Kidney glomerular epithelial cell (primary cell): Measurements from ENCODE around the gene IMPACT.
A peak's percentile ranks its signal among the peaks of the same experiment; 100 is the strongest.

Source experiments
- DNase-seq: peaks from one replicate; lab custom pipeline; 2025; lab: John Stamatoyannopoulos, UW

IMPACT gene, protein sequence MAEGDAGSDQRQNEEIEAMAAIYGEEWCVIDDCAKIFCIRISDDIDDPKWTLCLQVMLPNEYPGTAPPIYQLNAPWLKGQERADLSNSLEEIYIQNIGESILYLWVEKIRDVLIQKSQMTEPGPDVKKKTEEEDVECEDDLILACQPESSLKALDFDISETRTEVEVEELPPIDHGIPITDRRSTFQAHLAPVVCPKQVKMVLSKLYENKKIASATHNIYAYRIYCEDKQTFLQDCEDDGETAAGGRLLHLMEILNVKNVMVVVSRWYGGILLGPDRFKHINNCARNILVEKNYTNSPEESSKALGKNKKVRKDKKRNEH

DNA sequence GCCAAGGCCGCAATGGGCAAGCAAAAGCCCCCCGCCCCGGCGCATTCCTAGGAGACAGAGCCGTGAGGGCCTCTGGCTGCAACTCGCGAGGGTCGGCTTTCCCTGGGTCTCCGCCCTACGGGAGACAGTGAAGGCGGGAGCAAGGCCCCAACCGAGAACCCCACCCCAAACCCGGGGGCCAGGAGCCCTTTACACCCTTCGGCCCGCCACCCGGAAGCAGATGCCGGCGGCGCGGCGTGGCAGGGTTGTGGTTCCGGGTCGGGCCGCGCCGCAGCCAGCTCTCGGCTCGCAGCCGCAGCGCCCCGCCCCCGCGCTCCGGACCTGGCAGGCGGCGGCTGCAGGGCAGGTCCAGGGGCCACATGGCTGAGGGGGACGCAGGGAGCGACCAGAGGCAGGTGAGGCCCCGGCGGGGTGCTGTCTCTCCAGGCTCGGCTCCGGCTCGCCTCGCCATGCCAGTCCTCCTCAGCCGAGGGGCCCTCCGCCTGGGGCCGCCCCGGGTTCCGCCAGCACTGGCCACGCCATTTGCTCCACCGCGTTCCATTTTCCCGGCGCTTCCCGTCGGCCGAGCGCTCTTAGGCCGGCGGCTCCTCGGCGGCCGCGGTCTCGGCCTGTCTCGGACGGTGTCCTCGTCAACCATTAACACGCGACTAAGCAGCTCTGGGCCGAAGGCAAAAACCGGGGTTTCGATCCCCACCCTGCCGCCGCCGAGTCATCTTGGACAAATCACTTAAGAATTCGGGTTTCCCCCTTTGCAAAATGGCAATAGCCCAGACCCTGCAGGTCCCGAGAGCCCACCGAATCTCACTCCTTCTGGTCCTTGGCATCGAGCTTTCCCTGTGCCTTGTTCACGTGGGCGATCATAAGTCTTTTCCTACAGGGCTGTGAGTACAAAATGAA is at the start of gene IMPACT:
TSS of gene IMPACT (plus strand) at position 273 of the 897 bp plus-strand sequence. CDS start at position 360, 87 bp downstream.
- peak; percentile 71 for DNase-seq

DNA sequence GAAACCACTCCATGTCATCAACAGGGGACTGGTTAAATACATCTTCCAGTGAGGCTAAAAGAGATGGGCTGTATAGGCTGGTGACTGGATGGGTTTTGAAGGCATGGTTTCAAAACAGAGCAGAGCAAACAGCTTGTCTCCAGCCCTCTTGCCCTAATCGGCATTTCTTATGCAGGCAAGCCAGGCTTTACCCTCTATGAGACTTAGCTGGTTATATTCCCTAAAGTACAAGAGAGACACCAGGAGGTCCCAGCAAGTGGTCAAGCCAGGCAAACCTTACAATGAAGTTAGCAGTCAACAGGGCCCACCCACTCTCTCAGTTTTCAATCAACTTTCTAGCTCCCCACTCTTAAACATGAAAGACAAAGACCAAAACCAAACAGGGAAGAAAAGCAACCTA is 47.9 kb upstream of the IMPACT start:
- DNase-seq = no peak

DNA sequence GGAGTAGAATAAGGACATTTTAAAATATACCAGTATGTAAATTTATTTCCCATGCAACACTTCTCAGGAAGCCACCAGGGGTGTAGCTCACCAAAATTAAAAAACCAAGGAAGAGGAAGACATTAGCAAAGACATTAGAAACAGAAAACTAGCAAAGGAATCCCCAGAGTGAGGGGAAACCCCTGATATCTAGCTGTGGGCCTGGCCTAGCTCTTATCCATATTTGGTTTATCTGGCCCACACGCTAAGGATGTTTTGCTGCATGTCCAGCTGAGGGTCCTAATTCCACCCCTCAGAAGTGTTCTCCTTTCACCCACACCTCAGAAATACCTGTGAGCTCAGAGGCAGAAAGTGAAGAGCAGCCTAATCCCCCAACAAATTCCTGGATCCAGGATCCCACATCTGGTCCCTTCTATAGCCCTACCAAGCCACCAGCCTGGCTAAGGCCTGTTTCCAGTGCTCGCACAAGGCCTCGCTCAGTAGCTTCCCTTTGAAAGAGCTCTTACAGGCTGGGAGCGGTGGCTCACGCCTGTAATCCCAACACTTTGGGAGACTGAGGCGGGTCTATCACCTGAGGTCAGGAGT is 46.2 kb upstream of the IMPACT start:
- DNase-seq = no peak

GRCh38 chr18:24381126-24381525 is 45.3 kb upstream of the IMPACT start:
- DNase-seq = no peak

DNA sequence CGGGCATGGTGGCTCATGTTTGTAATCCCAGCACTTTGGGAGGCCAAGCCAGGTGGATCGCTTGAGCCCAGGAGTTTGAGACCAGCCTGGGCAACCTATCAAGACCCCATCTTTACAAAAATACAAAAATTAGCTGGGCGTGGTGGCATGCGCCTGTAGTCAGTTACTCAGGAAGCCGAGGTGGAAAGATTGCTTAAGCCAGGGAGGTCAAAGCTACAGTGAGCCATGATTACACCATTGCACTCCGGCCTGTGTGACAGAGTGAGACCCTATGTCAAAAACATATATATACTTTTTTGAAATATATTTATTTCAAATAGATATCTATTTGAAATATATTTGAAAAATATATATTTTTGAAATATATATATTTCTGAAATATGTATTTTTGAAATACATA is 39.8 kb upstream of the IMPACT start:
- no peak for DNase-seq

DNA sequence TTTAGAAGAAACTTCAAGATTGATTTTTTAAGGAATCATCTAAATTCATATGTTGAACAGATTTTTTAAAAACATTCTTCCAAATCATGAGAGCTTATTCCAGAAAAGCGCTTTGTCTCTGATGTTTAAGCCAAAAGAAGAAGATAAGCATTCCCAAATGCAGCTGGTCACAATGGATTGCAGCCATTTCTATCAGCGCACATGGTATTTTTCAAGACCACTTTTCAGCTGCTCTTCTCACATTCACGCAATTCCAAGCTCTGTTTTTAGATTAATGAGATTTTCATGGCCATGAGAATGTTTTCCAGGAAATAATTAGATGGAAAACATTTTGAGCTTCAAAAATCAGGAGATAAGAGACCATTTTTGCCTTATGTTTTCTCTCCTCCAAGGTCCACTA is 37.5 kb upstream of the IMPACT start:
- DNase-seq = no peak

GRCh38 chr18:24395049-24395795 is 31.2 kb upstream of the IMPACT start:
- peak; percentile 12 for DNase-seq

DNA sequence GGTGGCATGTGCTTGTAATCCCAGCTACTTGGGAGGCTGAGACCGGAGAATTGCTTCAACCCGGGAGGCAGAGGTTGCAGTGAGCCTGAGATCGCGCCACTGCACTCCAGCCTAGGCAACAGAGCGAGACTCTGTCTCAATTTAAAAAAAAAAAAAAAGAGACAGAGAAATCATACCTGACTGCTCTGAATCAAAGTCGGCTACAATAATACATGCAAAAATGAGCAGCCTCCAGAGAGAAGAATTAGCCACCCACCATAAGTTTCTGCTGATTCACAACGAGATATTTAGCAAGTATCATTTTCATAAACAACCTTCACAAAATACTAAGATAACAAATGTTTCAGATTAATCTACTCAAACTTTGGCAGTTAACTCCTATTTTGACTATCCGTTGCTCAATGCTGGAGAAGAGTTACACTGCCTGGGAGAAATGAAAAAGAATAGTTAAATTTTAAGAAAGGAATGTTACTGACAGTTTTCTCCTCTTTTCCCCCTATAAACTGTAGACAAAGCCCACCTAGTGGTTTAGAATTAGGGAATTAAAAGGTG is 30.3 kb upstream of the IMPACT start:
- DNase-seq = no peak

- DNase-seq = peak; percentile 42
Observed at GRCh38 chr18:24397131-24397693, 29.3 kb upstream of the IMPACT start.

GRCh38 chr18:24397694-24398368 is 28.6 kb upstream of the IMPACT start, which contains the start of gene OSBPL1A:
Gene OSBPL1A (minus strand): TSS chr18:24397824. CDS start chr18:24377533, 20,291 bp downstream.
- DNase-seq = peak; percentile 76

DNA sequence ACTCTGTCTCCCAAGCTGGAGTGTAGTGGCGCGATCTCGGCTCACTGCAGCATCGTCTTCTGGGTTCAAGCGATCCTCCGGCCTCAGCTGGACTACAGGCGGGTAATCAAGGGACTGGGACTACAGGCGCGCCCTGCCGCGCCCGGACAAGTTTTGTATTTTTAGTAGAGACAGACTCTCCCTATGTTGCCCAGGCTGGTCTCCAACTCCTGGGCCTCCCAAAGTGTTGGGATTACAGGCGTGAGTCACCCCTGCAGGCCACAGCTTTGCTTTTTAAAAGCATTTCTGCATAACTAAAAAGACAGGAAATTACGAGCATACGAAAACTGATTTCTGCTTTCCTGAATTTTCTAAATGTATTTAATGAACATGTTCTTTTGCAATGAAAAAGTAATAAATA is 27.9 kb upstream of the IMPACT start:
- DNase-seq = no peak

DNA sequence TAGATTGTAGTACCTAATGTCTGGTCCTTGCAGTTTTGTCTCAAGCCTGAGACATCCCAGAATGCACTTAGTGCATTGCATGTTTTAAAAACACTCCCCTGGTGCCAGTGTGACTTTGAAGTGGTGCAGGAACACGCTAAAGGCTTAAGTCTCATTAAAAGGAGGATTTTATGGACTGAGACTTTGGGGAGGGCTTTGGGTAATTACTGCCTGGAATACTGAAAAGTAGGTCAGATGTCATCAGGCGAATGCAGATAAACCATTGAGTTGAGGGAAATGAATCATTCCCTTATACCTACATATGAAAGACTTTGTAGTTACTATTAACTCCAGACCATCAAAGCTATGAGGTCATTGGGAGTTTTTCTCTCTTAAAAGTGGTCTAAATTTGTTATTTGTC is 25.9 kb upstream of the IMPACT start:
- peak; percentile 48 for DNase-seq

DNA sequence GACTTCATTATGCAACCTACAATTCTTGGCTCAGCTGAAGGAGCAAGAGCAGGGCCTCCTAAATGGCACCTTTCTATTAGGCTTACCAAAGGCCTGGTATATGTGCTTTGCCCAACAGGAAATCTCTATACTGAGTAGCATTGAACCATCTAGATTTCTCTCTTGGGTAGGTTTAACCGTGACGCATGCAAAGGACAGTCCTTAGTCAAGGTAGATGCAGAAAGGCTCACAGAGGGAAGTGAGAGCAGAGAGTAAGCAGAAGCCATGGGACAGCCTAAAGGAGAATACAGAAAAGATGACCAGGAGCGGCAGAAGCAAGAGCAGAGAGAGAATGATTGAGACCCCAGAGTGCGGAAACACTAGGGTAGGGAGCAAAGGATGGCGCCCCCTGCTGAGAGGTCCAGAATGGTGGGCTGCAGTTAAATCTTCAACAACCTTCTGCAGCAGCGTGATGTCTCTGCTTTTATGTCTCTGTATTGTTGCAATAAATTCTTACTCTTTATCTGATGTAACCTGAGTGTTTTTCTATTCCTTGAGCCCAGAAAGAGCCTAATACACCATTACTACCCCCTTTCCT is 24.2 kb upstream of the IMPACT start:
- DNase-seq = no peak

DNA sequence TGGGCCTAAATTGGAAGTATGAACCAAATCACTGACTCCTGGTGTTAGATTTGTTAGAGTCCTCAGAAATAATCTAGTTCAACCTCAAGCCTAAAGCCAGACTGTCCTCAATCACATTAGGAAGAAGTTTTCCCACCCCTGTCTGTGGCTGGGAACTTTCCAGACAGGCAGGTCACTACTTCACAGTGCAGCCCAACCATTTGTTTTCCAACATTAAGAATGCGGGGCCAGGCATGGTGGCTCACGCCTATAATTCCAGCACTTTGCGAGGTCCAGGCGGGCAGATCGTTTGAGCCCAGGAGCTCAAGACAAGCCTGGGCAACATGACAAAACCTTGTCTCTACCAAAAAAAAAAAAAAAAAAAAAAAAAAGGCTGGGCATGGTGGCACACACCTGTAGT is 23.4 kb upstream of the IMPACT start:
- DNase-seq = no peak

DNA sequence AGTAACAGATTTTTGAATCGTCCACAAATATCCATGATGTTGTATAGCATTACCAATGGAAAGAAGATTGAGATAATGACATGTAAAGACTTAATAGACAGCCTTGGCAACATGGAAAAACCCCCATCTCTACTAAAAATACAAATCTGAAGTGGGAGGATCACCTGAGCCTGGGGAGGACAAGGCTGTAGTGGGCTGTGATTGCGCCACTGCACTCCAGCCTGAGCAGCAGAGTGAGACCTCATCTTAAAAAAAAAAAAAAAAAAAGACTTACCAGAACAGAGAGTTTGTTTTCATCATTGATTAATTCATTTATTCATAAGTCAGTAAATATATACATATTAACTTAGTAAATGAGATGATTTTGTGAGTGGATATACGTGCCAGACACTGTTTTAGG is 21.9 kb upstream of the IMPACT start:
- DNase-seq = no peak

DNA sequence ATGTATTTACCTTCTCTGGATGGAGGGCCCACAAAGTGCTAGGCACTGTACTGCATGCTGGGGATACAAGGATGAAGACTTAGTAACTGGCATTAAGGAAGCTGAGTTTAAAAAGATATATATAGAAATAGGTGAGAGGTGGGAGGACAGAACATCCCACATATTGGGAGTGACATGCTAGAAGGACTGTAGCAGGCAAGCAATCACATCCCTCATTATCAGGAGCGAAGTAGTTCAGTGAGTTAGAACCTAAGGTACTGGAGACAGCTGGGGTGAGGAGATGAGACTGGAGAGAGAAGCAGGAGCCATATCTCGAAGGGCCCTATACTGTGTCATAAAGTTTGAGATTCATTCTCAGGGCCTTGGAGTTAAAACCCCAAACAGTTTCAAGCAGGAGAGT is 18.0 kb upstream of the IMPACT start:
- no peak for DNase-seq

- no peak for DNase-seq
Observed at GRCh38 chr18:24413148-24413547, 13.3 kb upstream of the IMPACT start.

DNA sequence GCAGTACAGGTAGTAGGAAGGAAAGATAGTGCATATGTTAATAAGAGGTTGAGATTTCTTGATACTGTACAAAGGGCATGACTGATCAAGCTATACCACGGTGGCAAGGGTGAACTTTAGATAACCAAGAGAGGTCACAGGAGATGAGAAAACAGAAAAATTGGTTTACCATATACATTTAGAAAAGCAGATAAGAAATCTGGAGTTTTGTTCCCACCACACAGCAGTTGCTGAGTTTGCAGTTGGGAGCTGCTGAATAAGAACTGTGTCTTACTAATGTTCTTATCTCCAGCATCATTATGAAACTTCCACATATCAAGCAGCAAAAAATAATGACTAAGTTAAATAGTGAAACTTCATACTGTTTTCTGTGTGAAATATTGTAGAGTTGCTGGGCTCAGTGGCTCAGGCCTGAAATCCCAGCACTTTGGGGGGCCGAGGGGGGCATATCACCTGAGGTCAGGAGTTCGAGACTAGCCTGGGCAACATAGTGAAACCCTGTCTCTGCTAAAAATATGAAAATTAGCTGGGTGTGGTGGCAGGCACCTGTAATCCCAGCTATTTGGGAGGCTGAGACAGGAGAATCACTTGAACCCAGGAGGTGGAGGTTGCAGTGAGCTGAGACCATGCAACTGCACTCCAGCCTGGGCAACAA is 12.0 kb upstream of the IMPACT start:
- no peak for DNase-seq

GRCh38 chr18:24417480-24417879 is 9.0 kb upstream of the IMPACT start:
- no peak for DNase-seq

- DNase-seq = no peak
Observed at GRCh38 chr18:24420551-24420950, 5.9 kb upstream of the IMPACT start.
